Activated gamma-delta T cell treated with anti-CD3 and anti-CD28 coated beads, Interleukin-2, amount 50 U/mL, for 16 hours (primary cell): ENCODE results near the gene PCDHGB1.
"Not testable (repeated sequence)": the region's sequence is repeated elsewhere in the genome, so short reads cannot be mapped to it uniquely, and the experiment has no call there.

ENCODE experiments used
- DNase-seq: peaks from one replicate; pipeline ENCODE4 v3.0.0-alpha.2; 2020; ENCODE audit warnings: low read depth

PCDHGB1 gene

GRCh38 chr5:141383345-141383744, 33.4 kb downstream of the PCDHGB1 start:
- no peak for DNase-seq

GRCh38 chr5:141384471-141385267, 34.8 kb downstream of the PCDHGB1 start:
- DNase-seq, result no peak

- DNase-seq, result not testable (repeated sequence)
Measured at GRCh38 chr5:141387557-141388311, 37.8 kb downstream of the PCDHGB1 start, which contains the start of gene PCDHGB4. PCDHGB4 (plus strand) TSS chr5:141387698; CDS start chr5:141387885, 187 bp downstream.

GRCh38 chr5:141388661-141389060, 38.8 kb downstream of the PCDHGB1 start:
- no peak for DNase-seq

- no peak for DNase-seq
Measured at GRCh38 chr5:141389153-141390042, 39.5 kb downstream of the PCDHGB1 start.

- no peak for DNase-seq
Measured at GRCh38 chr5:141392429-141393198, 42.7 kb downstream of the PCDHGB1 start, which contains the start of gene PCDHGA8. PCDHGA8 (plus strand) TSS chr5:141392633; CDS start chr5:141392814, 181 bp downstream.

GRCh38 chr5:141393267-141393666, 43.4 kb downstream of the PCDHGB1 start:
- DNase-seq, result no peak

- DNase-seq, result not testable (repeated sequence)
Measured at GRCh38 chr5:141394401-141395187, 44.7 kb downstream of the PCDHGB1 start.

GRCh38 chr5:141397756-141398551, 48.1 kb downstream of the PCDHGB1 start, which contains the start of gene PCDHGB5:
PCDHGB5 (plus strand) TSS chr5:141397947; CDS start chr5:141398128, 181 bp downstream.
- DNase-seq, result not testable (repeated sequence)

GRCh38 chr5:141398608-141399007, 48.7 kb downstream of the PCDHGB1 start:
- no peak for DNase-seq

- DNase-seq, result no peak
Measured at GRCh38 chr5:141399555-141400258, 49.8 kb downstream of the PCDHGB1 start.
